ENCODE measurements around the gene ZNF777. TPM values are rescaled to one million over a fixed set of nuclear protein-coding genes. Genes with fewer than 3 reads are reported as not detected.
A peak's percentile ranks its signal among the peaks of the same experiment; 100 is the strongest.

ZNF777 gene
- total and polyA plus RNA-seq, 8 donors, result 4.0 to 8.0 (median 6.1) TPM

DNA sequence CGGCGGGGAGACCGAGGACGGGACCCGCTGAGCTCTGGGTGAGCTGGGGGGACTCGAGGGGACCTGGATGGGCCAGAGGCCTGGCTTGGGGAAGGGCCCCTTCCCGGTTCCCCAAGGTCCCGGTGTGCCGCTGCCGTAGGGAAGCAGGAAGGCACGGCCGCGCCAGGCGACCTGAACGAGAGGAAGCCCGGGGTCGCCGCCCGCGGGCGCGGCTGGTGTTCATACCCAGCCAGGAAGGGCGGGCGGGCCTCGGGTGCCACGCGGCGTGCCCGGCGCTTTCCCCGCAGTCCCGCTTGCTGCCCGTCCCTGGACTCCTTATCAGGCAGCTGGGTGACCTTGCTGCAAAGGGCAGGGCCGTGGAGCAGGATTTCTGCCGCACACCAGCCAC is 38.0 kb downstream of the ZNF777 start:
- 9 to 18% methylated on average over 35 of the region's 35 CpGs for WGBS, 2 donors
- ATAC-seq, result peak; percentile 46 to 55 (median 52)
- TF ChIP-seq, protein P1, sequence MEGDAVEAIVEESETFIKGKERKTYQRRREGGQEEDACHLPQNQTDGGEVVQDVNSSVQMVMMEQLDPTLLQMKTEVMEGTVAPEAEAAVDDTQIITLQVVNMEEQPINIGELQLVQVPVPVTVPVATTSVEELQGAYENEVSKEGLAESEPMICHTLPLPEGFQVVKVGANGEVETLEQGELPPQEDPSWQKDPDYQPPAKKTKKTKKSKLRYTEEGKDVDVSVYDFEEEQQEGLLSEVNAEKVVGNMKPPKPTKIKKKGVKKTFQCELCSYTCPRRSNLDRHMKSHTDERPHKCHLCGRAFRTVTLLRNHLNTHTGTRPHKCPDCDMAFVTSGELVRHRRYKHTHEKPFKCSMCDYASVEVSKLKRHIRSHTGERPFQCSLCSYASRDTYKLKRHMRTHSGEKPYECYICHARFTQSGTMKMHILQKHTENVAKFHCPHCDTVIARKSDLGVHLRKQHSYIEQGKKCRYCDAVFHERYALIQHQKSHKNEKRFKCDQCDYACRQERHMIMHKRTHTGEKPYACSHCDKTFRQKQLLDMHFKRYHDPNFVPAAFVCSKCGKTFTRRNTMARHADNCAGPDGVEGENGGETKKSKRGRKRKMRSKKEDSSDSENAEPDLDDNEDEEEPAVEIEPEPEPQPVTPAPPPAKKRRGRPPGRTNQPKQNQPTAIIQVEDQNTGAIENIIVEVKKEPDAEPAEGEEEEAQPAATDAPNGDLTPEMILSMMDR (IDR thresholded peaks at IDR 0.05), result no peak
- Histone ChIP-seq H3K4me1 (no peaks in the 10 kb centered on the region), H3K36me3 (no peaks in the 10 kb centered on the region), H3K27me3 (no peaks in the 10 kb centered on the region), H3K4me3 (peak overlapping the region; percentile 6 to 50 (median 28)), H3K27ac (peak overlapping the region in 2 of 4 donors; percentile 26 to 50), H3K9me3 (no peaks in the 10 kb centered on the region)
- intact Hi-C loops (cut with DNase I), result no loop called here
- peak; percentile 14 to 78 (median 39) for DNase-seq
- FAIRE-seq, result no peak

DNA sequence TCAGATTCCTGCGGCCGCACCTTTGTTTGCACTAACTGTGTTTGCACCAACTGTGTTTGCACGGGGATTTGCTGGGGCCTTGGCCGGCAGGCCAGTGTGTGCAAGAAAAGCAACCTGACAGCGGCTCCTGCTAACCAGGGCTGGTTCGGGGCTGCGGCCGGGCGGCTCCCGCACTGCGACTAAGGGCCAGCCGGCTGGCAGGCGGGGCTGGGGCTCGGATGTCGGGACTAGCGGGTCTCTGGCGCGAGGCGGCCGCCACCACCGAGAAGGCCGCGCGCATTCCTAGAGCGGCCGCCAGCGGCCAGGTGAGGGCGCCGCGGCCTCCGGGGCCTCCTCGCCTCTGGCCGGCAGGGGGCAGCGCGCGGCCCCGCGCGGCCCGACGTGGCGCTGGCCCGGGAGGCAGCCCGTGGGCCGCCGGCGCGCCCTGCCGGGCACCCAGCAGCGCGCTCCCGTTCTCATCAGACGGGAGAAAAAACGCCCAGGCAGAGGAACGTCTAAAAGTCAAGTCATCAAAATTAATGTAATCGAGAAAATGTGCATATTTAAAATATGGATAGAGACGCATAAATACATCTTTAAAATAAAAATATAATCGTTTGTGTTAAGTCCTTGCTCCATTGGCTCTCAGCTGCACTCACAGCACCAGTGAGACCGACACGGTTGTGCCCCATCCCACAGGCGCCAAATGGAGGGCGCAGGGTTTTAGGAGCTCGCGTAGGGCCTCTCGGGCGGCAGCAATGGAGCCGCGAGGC is 38.5 kb downstream of the ZNF777 start:
- Histone ChIP-seq H3K9me3 (no peaks in the 10 kb centered on the region), H3K27me3 (no peaks in the 10 kb centered on the region), H3K4me3 (peak overlapping the region; percentile 24 to 50 (median 42)), H3K4me1 (no peaks in the 10 kb centered on the region), H3K36me3 (no peaks in the 10 kb centered on the region), H3K27ac (peak overlapping the region in 2 of 4 donors; percentile 26 to 50)
- DNase-seq (peak; percentile 49 to 89 (median 74)), FAIRE-seq (no peak), ATAC-seq (peak; percentile 95 to 98 (median 96))
- intact Hi-C loops (cut with DNase I), result no loop called here
- WGBS, 2 donors, result 5 to 6% methylated on average over 66 to 68 of the region's 68 CpGs
- TF ChIP-seq, protein P1 (IDR thresholded peaks at IDR 0.05), result peak; percentile 12 to 40 (median 30)

DNA sequence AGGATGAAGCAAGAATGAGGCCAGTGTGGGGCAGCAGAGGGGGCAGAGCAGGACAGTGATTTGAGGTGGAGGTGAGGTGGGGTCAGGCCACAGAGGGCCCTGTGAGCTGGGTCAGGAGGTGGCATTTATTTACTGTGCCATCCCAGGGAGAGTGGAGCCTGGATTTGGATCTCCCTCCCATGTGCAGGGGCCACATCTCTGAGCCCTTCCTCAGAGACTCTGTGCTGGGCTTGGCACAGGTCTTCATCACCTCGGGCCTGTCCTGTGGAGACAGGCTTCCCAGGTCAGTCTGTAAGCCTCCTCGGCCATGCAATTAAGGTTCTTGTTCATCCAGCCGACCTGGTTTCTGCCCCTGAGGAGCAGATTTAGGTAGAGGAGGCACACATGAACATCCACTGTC is 40.9 kb downstream of the ZNF777 start:
- Histone ChIP-seq H3K4me3 (no peak overlapping the region), H3K27ac (no peak overlapping the region), H3K36me3 (no peaks in the 10 kb centered on the region), H3K4me1 (no peaks in the 10 kb centered on the region), H3K9me3 (no peaks in the 10 kb centered on the region), H3K27me3 (peaks cover 0 to under 1% (median 0%) of the 10 kb centered on the region in 4 donors)
- TF ChIP-seq, protein P1 (IDR thresholded peaks at IDR 0.05), result no peak
- WGBS, 2 donors, result 72% methylated on average over 3 of the region's 3 CpGs
- DNase-seq (no peak), ATAC-seq (no peak), FAIRE-seq (no peak)
- intact Hi-C loops (cut with DNase I), result no loop called here

DNA sequence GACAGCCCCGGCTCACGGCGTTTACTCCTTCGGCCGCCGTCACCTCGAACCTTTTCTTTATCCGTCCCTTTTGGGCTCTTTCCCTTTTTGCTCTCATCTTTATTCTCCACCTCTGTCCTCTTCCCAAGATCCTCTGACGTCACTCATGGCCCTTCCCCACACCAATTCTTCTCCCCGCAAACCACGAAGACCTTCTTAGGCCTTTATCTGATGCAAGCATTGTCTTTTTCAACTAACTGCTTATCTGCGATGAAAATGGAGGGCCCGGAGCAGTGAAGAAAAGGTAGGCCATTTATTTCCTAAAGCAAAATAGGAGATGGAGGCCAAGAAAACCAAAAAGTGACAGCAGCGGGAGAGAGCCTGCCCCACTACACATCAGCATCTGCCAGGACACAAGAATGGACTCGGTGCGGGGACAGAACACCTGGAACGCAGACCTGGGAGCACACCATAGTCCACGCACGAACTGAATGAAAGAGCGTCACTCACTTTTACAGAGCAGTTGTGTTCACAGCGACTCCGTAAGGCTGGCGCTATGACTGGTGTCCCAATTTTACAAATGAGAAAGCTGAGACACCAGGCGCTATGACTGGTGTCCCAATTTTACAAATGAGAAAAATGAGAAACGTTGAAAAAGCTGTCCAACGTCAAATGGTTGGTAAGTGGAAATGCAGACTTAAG is 45.3 kb downstream of the ZNF777 start:
- WGBS, 2 donors, result 56 to 58% methylated on average over 26 of the region's 26 CpGs
- Histone ChIP-seq H3K4me3 (no peak overlapping the region), H3K27me3 (peaks cover 0 to 11% (median 0%) of the 10 kb centered on the region in 4 donors), H3K9me3 (no peaks in the 10 kb centered on the region), H3K27ac (no peak overlapping the region), H3K36me3 (no peaks in the 10 kb centered on the region), H3K4me1 (no peaks in the 10 kb centered on the region)
- DNase-seq (no peak), ATAC-seq (peak in 1 of 4 donors; percentile 14), FAIRE-seq (no peak)
- TF ChIP-seq, protein P1 (IDR thresholded peaks at IDR 0.05), result no peak
- intact Hi-C loops (cut with DNase I), result no loop called here

Measured in pancreas (tissue), 10 donors.